NCI-H446 treated with DMSO at 0.1 percent for 48 hours (cell line): ENCODE results near the gene SLF2.

ENCODE experiments used
- DNase-seq: peaks from one replicate; lab custom pipeline; 2025; lab: John Stamatoyannopoulos, UW

The SLF2 gene

GRCh38 chr10:100902622-100903021 is 10.1 kb upstream of the SLF2 start:
- no peak for DNase-seq

- no peak for DNase-seq
These were observed 7.8 kb upstream of the SLF2 start for GRCh38 chr10:100904917-100905316.

- no peak for DNase-seq
These were observed 5.6 kb upstream of the SLF2 start for GRCh38 chr10:100907175-100907574.

- no peak for DNase-seq
These were observed 4.9 kb upstream of the SLF2 start for GRCh38 chr10:100907773-100908363.

DNA sequence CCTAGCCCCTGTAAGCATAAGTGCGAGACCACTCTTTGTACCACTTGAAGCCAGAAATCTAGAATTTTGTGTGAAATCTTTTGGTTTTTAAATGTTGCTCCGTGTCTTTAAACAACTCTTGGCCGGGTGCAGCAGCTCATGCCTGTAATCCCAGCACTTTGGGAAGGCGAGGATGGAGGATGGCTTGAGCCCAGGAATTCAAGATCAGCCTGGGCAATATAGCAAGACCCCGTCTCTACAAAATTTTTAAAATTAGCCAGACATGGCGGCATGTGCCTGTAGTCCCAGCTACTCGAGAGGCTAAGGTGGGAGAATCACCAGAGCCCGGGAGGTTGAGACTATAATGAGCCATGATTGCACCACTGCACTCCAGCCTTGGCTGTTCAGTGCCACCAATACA is 4.4 kb upstream of the SLF2 start:
- no peak for DNase-seq

DNA sequence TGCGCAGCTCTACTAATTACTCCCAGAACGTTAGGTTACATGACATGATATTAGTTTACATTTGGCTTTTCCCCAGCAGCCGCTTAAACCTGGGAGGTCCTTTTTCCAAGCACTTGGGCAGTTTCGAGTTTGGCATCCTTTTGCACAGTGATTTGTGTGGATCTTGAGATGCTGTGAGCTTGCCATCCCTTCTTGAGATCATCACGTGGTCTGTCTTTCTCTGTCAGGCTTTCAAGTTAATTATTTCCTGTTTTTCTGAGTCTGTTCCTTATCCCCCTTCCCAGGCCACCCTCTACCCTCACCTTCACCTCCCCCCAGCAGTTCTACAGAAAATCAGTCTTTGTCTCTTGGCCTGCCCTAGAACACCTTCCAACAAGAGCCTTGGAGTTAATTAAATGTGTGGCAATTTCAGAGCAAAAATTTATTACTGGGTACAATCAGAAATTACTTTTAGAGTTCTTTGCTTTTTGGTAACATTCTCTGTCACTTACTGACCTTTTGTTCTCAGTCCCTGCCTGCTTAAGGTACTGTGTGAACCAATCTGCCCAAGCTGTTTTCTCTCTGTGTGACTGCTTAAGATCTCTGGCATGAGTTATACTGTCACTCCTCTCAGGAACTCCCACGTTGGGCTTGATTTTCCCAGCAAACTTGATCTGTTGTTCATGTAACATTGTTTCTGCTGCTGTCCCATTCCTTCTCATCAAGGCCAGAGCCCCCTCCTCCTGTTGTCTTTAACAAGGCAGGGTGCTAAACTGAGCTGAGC is 3.1 kb upstream of the SLF2 start:
- no peak for DNase-seq

DNA sequence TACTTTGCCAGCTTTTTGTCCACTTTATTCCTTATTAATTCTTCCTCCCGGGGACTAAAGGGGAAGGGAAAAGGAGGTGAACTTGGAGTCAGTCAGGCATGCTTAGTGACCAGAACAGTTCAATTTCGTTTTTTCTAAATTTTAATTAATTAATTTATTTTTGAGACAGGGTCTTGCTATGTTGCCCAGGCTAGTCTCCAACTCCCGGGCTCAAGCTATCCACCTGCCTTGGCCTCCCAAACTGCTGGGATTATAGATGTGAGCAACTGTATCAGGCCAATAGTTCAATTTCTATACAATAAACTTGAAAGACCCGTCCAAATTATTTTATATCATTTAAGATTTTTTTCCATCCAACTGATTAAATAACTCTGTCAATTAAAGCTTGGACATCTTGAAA is 1.3 kb upstream of the SLF2 start:
- no peak for DNase-seq

DNA sequence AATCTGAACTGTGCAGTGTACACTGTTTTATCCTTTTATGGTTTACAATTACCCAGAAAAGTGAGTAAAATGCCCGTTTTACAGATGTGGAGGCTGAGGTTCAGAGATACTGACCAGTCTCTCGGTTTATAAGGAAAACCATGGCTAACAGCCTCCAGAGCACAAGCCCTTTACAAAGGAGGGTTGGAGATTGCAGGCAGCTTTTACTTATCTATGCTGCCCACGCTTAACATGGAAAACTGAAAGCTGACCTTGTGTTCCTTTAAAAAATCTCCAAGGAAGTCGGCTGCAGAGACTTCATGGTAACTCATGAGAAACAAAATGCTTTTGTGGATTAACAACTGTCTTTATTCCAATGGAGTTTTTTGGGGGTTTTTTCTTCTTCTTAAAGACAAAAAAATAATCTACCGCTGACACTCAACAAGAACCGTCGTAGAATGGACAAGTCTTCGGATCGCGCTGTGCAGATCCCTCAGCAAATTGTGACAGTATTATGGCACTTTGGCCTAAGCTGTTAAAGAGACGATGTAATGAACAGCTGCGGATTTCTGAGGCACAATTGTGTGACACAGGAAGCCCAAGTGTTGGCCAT is 654 bp upstream of the SLF2 start:
- no peak for DNase-seq

GRCh38 chr10:100913470-100913865 is 705 bp downstream of the SLF2 start:
- DNase-seq: no peak

- no peak for DNase-seq
These were observed 4.3 kb downstream of the SLF2 start for GRCh38 chr10:100917071-100917470.

DNA sequence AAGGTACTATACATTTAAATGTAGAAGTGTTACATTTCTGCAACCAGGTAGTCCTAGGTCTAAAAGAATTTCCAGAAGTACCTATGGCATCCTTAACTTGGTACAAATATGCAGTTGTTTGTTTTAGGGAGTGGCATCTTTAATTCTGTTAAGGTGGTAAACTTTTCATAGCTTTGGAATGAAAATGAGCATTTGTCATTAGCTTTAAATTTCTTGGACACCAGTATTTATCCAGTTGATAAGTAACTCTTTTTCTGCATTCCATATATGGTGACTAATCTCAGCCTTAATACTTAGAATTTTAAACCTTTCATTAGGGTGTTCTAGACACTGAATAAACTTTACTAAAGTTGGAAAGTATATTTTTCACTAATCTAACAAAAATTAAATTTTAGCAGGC is 10.8 kb downstream of the SLF2 start:
- no peak for DNase-seq

DNA sequence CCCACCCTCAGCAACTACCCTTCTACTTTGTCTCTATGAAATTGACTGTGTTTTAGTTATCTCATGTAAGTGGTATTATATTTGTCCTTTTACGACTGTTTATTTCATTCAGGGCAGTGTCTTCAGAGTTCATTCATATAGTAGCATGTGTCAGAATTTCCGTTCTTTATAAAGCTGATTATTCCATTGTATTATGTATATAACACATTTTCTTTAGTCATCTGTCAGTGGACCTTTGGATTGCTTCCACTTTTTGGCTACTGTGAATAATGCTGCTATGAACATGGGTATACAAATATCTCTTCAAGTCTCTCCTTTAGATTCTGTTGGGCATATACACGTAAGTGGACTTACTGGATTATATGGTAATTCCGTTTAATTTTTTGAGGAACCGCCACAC is 14.5 kb downstream of the SLF2 start:
- DNase-seq: no peak

DNA sequence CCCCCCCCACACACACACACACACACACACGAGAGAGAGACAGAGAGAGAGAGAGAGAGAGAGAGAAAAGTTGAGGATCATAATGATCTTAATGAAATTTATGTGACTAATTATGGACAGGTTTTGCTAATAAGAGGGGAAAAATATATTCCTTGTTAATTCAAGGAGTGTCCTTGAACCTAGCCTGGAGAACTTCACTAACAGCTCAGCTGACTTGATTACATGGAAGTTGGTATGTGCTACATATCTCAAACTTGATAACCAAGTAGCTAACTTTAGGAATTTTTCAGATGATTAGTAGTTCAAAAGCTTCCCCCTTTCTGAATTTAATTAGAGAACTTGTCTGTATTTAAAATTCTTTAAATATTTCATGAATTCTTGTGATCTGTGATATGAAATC is 15.3 kb downstream of the SLF2 start:
- DNase-seq: no peak

- no peak for DNase-seq
These were observed 17.6 kb downstream of the SLF2 start for GRCh38 chr10:100930368-100930767.

DNA sequence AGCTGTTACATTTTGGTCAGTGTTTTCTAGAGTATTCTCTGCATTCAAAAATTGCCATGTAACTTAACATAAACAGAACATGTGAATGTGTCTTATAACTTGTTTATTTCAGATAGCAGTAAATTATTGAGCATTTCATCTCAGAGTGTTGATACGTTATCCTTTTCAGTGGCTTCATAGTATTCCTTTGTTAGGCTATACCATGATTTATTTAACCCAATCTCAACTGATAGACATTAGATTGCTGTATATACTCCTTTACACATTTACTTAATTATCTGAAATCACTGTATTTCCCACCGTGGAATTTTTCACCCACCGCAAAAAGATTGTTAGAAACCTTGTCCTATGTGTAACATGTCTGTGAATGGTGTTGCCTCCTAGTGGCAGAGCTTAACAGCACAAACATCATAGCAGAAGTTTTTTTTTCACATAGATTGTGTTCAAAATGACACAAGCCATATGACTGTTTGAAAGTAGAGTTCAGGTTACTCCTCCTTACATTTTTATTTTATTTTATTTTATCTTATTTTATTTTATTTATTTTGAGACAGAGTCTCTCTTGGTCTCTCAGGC is 21.4 kb downstream of the SLF2 start:
- no peak for DNase-seq

GRCh38 chr10:100939763-100940344 is 27.1 kb downstream of the SLF2 start:
- no peak for DNase-seq

DNA sequence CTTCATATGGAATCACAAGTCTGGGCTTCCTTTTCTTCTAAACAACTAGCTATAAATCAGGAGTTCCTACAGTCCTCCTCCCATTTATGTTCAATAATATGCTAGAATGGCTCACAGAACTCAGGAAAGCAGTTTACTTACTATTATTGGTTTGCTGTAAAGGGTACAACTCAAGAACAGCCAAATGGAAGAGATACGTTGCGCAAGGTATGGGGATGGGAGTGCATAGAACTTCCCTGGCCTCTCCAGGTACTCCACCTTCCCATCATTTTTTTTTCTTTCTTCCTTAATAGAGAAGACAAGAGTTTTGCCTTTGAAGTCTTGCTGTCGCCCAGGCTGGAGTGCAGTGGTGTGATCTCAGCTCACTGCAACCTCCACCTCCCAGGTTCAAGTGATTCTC is 29.5 kb downstream of the SLF2 start:
- no peak for DNase-seq

- no peak for DNase-seq
These were observed 30.7 kb downstream of the SLF2 start for GRCh38 chr10:100943508-100943907.

DNA sequence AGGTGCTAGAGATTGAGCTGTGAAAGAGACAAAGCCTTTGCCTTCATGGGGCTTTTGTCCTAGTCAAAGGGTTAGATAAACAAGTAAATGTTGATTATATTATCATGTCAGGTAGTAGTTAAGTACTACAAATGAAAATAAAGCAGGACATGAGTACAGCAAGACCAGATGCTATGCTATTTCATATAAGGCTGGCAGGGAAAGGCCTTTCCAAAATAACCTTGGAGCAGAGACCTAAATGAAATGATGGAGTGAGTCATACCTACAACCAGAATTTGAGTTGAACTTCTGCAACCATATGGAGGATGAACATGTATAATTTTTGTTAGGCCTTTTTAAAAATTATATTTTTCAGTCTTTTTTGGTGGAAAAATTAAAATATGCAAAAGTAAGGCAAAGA is 33.0 kb downstream of the SLF2 start:
- no peak for DNase-seq

- no peak for DNase-seq
These were observed 36.2 kb downstream of the SLF2 start for GRCh38 chr10:100948916-100949315.

DNA sequence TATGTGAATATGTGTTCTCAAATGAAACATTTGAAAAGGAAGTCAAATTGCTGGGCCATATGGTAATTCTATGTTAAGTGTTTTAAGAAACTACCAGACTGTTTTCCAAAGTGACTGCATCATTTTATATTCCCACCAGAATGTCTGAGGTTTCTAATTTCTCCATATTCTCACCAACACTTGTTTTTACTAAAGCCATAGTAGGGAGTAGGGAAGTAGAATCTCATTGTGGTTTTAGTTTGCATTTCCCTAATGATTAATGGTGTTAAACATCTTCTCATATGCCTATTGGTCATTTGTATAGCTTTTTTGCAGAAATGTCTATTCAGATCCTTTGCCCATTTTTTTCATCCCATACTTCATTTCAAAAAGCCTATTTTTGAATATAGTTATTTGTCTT is 47.5 kb downstream of the SLF2 start:
- DNase-seq: no peak

DNA sequence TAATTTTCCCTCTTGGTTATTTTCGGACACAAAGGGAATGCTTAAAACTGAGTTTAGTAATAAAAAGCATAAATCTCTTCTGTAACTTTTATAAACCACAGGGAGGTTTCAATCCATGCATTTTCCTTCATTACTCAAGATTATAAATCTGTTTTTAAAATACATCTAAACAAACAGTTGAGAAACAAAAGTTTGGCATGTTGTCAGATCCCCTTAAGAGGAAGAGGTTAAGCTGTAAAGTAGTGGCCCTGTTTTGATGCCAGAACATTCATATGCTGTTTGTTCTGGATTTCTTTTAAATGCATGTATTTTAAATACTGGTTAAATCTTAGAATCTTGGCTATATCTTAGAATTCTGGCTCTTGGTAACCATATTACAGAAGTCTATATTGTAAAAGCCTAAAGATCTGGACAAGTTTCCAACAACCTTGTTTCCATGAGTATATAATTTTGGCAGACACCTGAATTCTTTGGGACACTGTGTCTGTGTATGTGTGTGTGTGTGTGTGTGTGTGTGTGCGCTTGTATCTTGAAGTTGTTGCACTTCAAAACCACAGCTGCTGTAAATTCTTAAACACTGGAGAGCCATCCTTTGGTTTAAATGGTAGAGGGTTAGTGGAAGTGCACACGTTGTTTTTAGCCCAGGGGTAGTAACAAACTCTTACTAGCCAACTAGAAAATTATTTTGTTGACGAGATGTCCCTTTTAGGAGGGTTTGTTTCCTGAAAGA is 49.8 kb downstream of the SLF2 start:
- no peak for DNase-seq
